T-helper 1 cell (primary cell): ENCODE results near the gene GYPB.
"Not testable (repeated sequence)": the region's sequence is repeated elsewhere in the genome, so short reads cannot be mapped to it uniquely, and the experiment has no call there.

Experiments used
- DNase-seq, 5 donors: peaks; one replicate each; pipeline ENCODE4 v3.0.0-alpha.2; 2012 to 2020

Gene GYPB

GRCh38 chr4:144008602-144009001, 10.6 kb downstream of the GYPB start:
- DNase-seq = not testable (repeated sequence)

GRCh38 chr4:144007960-144008359, 11.2 kb downstream of the GYPB start:
- DNase-seq = not testable (repeated sequence)

GRCh38 chr4:144006200-144006803, 12.9 kb downstream of the GYPB start:
- DNase-seq = not testable (repeated sequence)

GRCh38 chr4:144005558-144005953, 13.6 kb downstream of the GYPB start:
- DNase-seq = not testable (repeated sequence)

- DNase-seq = not testable (repeated sequence)
These were observed 14.2 kb downstream of the GYPB start for GRCh38 chr4:144004868-144005557.

- DNase-seq = not testable (repeated sequence)
These were observed 15.3 kb downstream of the GYPB start for GRCh38 chr4:144003890-144004265.

GRCh38 chr4:144003205-144003889, 15.8 kb downstream of the GYPB start:
- DNase-seq = not testable (repeated sequence)

GRCh38 chr4:144000331-144000995, 18.7 kb downstream of the GYPB start:
- not testable (repeated sequence) for DNase-seq

GRCh38 chr4:143996193-143996592, 23.0 kb downstream of the GYPB start:
- DNase-seq = not testable (repeated sequence)

- not testable (repeated sequence) for DNase-seq
These were observed 27.4 kb downstream of the GYPB start for GRCh38 chr4:143991761-143992160.

- DNase-seq = not testable (repeated sequence)
These were observed 28.5 kb downstream of the GYPB start for GRCh38 chr4:143990717-143991116.

GRCh38 chr4:143986180-143986579, 33.0 kb downstream of the GYPB start:
- no peak for DNase-seq

GRCh38 chr4:143980776-143981175, 38.4 kb downstream of the GYPB start:
- DNase-seq = not testable (repeated sequence)

GRCh38 chr4:143975527-143975926, 43.7 kb downstream of the GYPB start:
- DNase-seq = not testable (repeated sequence)

- not testable (repeated sequence) for DNase-seq
These were observed 45.2 kb downstream of the GYPB start for GRCh38 chr4:143974021-143974420.

GRCh38 chr4:143961075-143961474, 58.1 kb downstream of the GYPB start:
- no peak for DNase-seq

GRCh38 chr4:143955306-143955705, 63.9 kb downstream of the GYPB start:
- not testable (repeated sequence) for DNase-seq

GRCh38 chr4:143951458-143951972, 67.7 kb downstream of the GYPB start:
- not testable (repeated sequence) for DNase-seq

GRCh38 chr4:143950967-143951366, 68.2 kb downstream of the GYPB start:
- DNase-seq = not testable (repeated sequence)

- not testable (repeated sequence) for DNase-seq
These were observed 69.0 kb downstream of the GYPB start for GRCh38 chr4:143950185-143950584.

- DNase-seq = not testable (repeated sequence)
These were observed 71.7 kb downstream of the GYPB start for GRCh38 chr4:143947493-143947892.
